Ascending aorta (tissue), 2 donors: ENCODE data around the gene INPP4A. TPM values are rescaled to one million over a fixed set of nuclear protein-coding genes. Genes with fewer than 3 reads are reported as not detected.

Experiments
- DNase-seq, 2 donors: peaks; one replicate each; pipeline ENCODE4 v3.0.0-alpha.2; 2019; ENCODE audit warnings: low spot score in 2 of 2
- H3K27ac ChIP-seq, 2 donors: fragments of 200-600 bp; sonication (generic); one replicate each; pipeline ENCODE4 v1.5.1; 2016 to 2017; ENCODE audit warnings: mild to moderate bottlenecking in 1 of 2
- H3K27me3 ChIP-seq: fragments of 200-600 bp; sonication (generic); one replicate; pipeline ENCODE4 v1.5.1; 2017
- H3K36me3 ChIP-seq, 2 donors: fragments of 200-600 bp; sonication (generic); one replicate each; pipeline ENCODE4 v1.5.1; 2016
- H3K4me1 ChIP-seq, 2 donors: fragments of 200-600 bp; sonication (generic); one replicate each; pipeline ENCODE4 v1.5.1; 2016 to 2017; ENCODE audit warnings: mild to moderate bottlenecking in 1 of 2
- H3K4me3 ChIP-seq, 2 donors: fragments of 200-600 bp; sonication (generic); one replicate each; pipeline ENCODE4 v1.5.1; 2016 to 2017; ENCODE audit warnings: mild to moderate bottlenecking in 1 of 2
- H3K9me3 ChIP-seq, 2 donors: fragments of 200-600 bp; sonication (generic); one replicate each; pipeline ENCODE4 v1.5.1; 2016
- intact Hi-C: fragments of 100-400 bp; cut with DNase I; formaldehyde crosslinking; loops from one replicate; pipeline ENCODE4 v1.15.1; 2023
- total RNA-seq: library from RNA; depleted of rRNA; stranded (reverse); fragments of >200 nt; gene quantifications from one replicate; pipeline ENCODE4 v1.1.0, GENCODE V29; 2016
- TF ChIP-seq, protein P1 (sequence below), 3 experiments: fragments of 200-600 bp in 2 of 3; fragments of 450-650 bp in 1 of 3; sonication (generic) in 2 of 3; IDR thresholded peaks; one replicate each; pipeline ENCODE4 v1.5.1; 2016 to 2019; ENCODE audit warnings: antibody characterized with exemption in 3 of 3, mild to moderate bottlenecking in 1 of 3, moderate library complexity in 1 of 3

The INPP4A gene
- total RNA-seq, 1 donor from 2014 or later = 52.8 TPM

GRCh38 chr2:98605076-98605475, 160.4 kb downstream of the INPP4A start:
- Histone ChIP-seq H3K9me3 (no peaks in the 10 kb centered on the region), H3K4me1 (peaks cover 14 to 21% of the 10 kb centered on the region in 2 donors), H3K4me3 (no peak overlapping the region), H3K36me3 (peaks cover 12 to 33% of the 10 kb centered on the region in 2 donors), H3K27ac (no peak overlapping the region), H3K27me3 (no peaks in the 10 kb centered on the region)
- TF ChIP-seq, protein P1, sequence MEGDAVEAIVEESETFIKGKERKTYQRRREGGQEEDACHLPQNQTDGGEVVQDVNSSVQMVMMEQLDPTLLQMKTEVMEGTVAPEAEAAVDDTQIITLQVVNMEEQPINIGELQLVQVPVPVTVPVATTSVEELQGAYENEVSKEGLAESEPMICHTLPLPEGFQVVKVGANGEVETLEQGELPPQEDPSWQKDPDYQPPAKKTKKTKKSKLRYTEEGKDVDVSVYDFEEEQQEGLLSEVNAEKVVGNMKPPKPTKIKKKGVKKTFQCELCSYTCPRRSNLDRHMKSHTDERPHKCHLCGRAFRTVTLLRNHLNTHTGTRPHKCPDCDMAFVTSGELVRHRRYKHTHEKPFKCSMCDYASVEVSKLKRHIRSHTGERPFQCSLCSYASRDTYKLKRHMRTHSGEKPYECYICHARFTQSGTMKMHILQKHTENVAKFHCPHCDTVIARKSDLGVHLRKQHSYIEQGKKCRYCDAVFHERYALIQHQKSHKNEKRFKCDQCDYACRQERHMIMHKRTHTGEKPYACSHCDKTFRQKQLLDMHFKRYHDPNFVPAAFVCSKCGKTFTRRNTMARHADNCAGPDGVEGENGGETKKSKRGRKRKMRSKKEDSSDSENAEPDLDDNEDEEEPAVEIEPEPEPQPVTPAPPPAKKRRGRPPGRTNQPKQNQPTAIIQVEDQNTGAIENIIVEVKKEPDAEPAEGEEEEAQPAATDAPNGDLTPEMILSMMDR (IDR thresholded peaks at IDR 0.05) = no peak
- DNase-seq = no peak
- intact Hi-C loops = loop anchor here (5.0 to 10.0 kb wide), 2 partner anchors 550 to 732 kb away; partner anchors contain the start of genes EIF5B, LIPT1, TSGA10 and TXNDC9

- Histone ChIP-seq H3K4me3 (peak overlapping the region in 1 of 2 donors; percentile 77), H3K36me3 (peaks cover 7 to 23% of the 10 kb centered on the region in 2 donors), H3K27ac (no peak overlapping the region), H3K27me3 (no peaks in the 10 kb centered on the region), H3K9me3 (no peaks in the 10 kb centered on the region), H3K4me1 (peaks cover 25 to 33% of the 10 kb centered on the region in 2 donors)
- DNase-seq = no peak
- intact Hi-C loops = loop anchor here (5.0 to 10.0 kb wide), 2 partner anchors 548 to 731 kb away; partner anchors contain the start of genes EIF5B, LIPT1, TSGA10 and TXNDC9
- TF ChIP-seq, protein P1 (IDR thresholded peaks at IDR 0.05) = no peak
These were observed 161.8 kb downstream of the INPP4A start for GRCh38 chr2:98606431-98606830.

DNA sequence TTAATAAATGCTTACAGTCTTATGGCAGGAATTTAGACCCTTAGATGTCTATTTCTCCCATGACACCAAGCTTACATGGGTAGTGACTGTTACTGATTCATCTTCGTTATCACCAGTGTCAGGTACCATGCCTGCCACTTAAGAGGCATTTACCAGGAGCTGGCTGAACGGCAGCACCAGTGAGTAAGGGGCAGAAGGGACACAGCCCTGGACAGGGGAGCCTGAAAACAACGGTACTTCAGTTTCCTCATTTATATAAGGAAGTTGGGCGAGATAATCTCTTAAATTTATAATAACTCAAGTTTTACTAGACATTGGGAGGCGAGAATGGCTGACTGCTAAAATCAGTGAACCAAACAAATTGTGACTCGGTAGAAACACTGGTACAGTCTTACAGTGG, 162.4 kb downstream of the INPP4A start:
- Histone ChIP-seq H3K27me3 (no peaks in the 10 kb centered on the region), H3K4me1 (peaks cover 25 to 34% of the 10 kb centered on the region in 2 donors), H3K4me3 (peak overlapping the region; percentile 77 to 98), H3K9me3 (no peaks in the 10 kb centered on the region), H3K27ac (peak overlapping the region in 1 of 2 donors; percentile 96), H3K36me3 (peaks cover 5 to 23% of the 10 kb centered on the region in 2 donors)
- no peak for DNase-seq
- intact Hi-C loops = loop anchor here (5.0 to 10.0 kb wide), 2 partner anchors 548 to 730 kb away; partner anchors contain the start of genes EIF5B, LIPT1, TSGA10 and TXNDC9
- TF ChIP-seq, protein P1 (IDR thresholded peaks at IDR 0.05) = no peak

DNA sequence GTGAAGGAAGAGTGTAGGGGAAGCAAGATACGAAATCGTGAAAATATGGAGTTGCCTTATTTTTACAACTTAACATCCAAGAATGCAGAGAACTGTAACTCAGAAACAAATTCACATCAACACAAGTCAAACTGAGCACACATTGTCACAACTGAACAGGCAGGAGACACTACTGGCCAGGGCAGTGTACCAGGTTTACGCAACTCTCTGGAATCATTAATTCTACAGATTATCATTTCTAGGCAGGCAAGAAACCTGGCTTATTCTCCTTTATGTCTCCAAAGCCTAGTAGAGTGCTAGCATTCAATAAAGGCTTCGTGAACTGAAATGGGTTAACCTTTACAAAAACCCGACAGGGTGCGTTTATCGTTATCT, 163.1 kb downstream of the INPP4A start:
- intact Hi-C loops = loop anchor here (1.0 to 10.0 kb wide), 4 partner anchors 45 to 730 kb away; partner anchors contain the start of genes EIF5B, INPP4A, LIPT1 and TSGA10
- Histone ChIP-seq H3K9me3 (no peaks in the 10 kb centered on the region), H3K4me3 (peak overlapping the region; percentile 77 to 98), H3K27me3 (no peaks in the 10 kb centered on the region), H3K36me3 (peaks cover 12 to 23% of the 10 kb centered on the region in 2 donors), H3K27ac (peak overlapping the region; percentile 96), H3K4me1 (peaks cover 25 to 34% of the 10 kb centered on the region in 2 donors)
- TF ChIP-seq, protein P1 (IDR thresholded peaks at IDR 0.05) = no peak
- no peak for DNase-seq

GRCh38 chr2:98608116-98608961, 163.7 kb downstream of the INPP4A start, which contains the start of the genes COA5 and UNC50:
Gene COA5, minus strand, starts transcription at chr2:98608512. Its CDS starts 107 bp downstream, at chr2:98608405.
Gene UNC50, plus strand, starts transcription at chr2:98608589. Its CDS starts 1,171 bp downstream, at chr2:98609760.
- DNase-seq = peak; percentile 58 to 93
- Histone ChIP-seq H3K9me3 (no peaks in the 10 kb centered on the region), H3K36me3 (peaks cover 14 to 27% of the 10 kb centered on the region in 2 donors), H3K4me1 (peaks cover 25 to 34% of the 10 kb centered on the region in 2 donors), H3K4me3 (peak within 1 kb of the TSS; percentile 77 to 98), H3K27me3 (no peaks in the 10 kb centered on the region), H3K27ac (peak within 1 kb of the TSS; percentile 96)
- intact Hi-C loops = loop anchor here (1.0 to 10.0 kb wide), 4 partner anchors 46 to 729 kb away; partner anchors contain the start of genes EIF5B, INPP4A, LIPT1 and TSGA10
- TF ChIP-seq, protein P1 (IDR thresholded peaks at IDR 0.05) = peak in 1 of 3 experiments; percentile 10
